ENCODE measurements around the gene NARS2. TPM values are rescaled to one million over a fixed set of nuclear protein-coding genes. Genes with fewer than 3 reads are reported as not detected.

Gene NARS2
- total RNA-seq, 2 donors from 2014 or later, result 18.5 to 18.7 TPM

- H3K9me3 Mint-ChIP-seq, result no peaks in the 10 kb centered on the region
- DNase-seq (ENCODE audit: low spot score in 2 of 2), result no peak
- H3K27ac Mint-ChIP-seq, result no peak overlapping the region
- peaks cover 0 to 6% of the 10 kb centered on the region in 2 donors for H3K36me3 Mint-ChIP-seq
- no peak for ATAC-seq
Measured at GRCh38 chr11:78451371-78452150, 123.1 kb downstream of the NARS2 start.

- no peak for DNase-seq (ENCODE audit: low spot score in 2 of 2)
- Mint-ChIP-seq H3K36me3 (peaks cover 0 to 6% of the 10 kb centered on the region in 2 donors), H3K27ac (no peak overlapping the region), H3K9me3 (no peaks in the 10 kb centered on the region)
- ATAC-seq, result no peak
Measured at GRCh38 chr11:78450866-78451265, 123.8 kb downstream of the NARS2 start.

- Mint-ChIP-seq H3K27ac (no peak overlapping the region), H3K9me3 (no peaks in the 10 kb centered on the region), H3K36me3 (peaks cover 0 to 2% of the 10 kb centered on the region in 2 donors)
- ATAC-seq, result no peak
- no peak for DNase-seq (ENCODE audit: low spot score in 2 of 2)
Measured at GRCh38 chr11:78449866-78450265, 124.8 kb downstream of the NARS2 start.

DNA sequence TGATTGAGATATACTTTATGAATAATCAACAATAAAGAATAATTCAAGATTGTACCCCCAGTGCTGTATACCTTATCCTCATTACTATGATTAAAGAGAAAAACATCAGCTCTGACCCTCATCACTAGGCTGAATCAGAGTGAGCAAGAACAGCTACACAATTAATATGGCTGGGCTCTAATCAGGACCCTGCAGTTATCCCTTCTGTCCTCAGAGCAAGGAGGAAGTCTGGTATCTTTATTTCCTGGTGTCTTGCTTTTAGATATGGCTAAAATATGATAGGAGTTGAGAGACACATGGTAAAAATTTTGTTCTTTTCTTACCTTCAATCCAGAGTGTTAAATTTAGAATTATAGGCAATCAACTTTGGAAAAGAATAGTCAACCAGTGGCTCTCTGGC, 128.5 kb downstream of the NARS2 start:
- no peak for ATAC-seq
- H3K9me3 Mint-ChIP-seq, result no peaks in the 10 kb centered on the region
- no peak overlapping the region for H3K27ac Mint-ChIP-seq
- no peak for DNase-seq (ENCODE audit: low spot score in 2 of 2)
- H3K36me3 Mint-ChIP-seq, result no peaks in the 10 kb centered on the region

DNA sequence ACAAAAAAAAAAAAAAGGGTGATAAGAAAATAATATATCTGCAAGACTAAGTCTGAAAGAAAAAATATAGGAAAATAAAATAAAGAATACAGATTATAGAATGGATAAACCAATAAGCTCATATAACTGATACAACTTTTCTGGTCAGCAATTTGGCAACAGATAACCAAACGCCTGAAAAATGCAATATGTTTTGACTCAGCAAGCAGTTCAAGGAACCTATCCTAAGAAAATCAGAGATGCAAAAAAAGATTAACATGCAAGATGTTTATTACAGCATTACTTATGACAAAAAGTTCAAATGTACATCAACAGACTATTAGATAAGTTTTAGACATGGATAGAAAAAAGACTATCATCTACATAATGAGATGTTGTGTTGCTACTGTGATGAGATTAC, 129.9 kb downstream of the NARS2 start:
- no peak overlapping the region for H3K27ac Mint-ChIP-seq
- no peaks in the 10 kb centered on the region for H3K36me3 Mint-ChIP-seq
- no peaks in the 10 kb centered on the region for H3K9me3 Mint-ChIP-seq
- DNase-seq (ENCODE audit: low spot score in 2 of 2) (no peak), ATAC-seq (no peak)

DNA sequence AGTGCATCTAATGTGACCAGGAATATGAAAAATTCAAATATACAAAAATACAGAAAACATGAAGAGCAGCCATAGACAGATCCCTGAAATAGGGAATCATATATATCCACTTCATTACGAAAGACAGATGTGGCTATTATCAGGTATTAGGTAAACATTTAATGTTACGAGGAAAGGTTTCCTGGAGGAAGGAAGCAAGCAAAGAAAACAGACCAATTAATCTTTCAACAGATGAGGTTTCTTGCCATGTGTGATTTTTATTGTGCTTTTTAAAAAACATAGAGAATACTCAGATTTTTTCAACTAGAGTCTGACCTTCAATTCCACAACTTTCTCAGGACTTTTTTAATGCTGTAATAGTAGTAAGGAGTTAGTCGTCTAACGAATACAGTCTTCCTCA, 132.7 kb downstream of the NARS2 start:
- DNase-seq (ENCODE audit: low spot score in 2 of 2), result no peak
- no peaks in the 10 kb centered on the region for H3K9me3 Mint-ChIP-seq
- H3K36me3 Mint-ChIP-seq, result no peaks in the 10 kb centered on the region
- H3K27ac Mint-ChIP-seq, result no peak overlapping the region
- ATAC-seq, result no peak

GRCh38 chr11:78438298-78438975, 136.2 kb downstream of the NARS2 start:
- no peak for DNase-seq (ENCODE audit: low spot score in 2 of 2)
- H3K9me3 Mint-ChIP-seq, result no peaks in the 10 kb centered on the region
- H3K27ac Mint-ChIP-seq, result no peak overlapping the region
- ATAC-seq, result no peak
- no peaks in the 10 kb centered on the region for H3K36me3 Mint-ChIP-seq

DNA sequence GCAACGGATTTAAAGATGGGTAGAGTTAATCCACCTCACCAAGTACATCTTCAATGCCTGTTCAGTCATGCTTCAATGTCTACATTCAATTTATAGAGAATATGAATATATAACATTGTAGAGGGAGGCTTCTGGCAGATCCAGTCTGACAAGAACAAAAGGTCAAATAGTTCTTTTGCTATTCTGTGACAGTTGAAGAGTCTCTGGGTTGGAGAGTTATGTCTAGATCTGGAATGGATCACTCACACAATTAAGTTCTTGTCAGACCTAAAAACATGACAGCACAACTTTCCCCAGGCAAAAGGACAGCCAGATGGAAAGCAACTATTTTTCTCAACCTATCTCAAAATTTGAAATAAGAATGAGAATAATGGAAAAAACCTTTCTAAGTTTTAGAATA, 141.7 kb downstream of the NARS2 start:
- ATAC-seq (no peak), DNase-seq (ENCODE audit: low spot score in 2 of 2) (no peak)
- H3K27ac Mint-ChIP-seq, result no peak overlapping the region
- no peaks in the 10 kb centered on the region for H3K36me3 Mint-ChIP-seq
- H3K9me3 Mint-ChIP-seq, result no peaks in the 10 kb centered on the region

DNA sequence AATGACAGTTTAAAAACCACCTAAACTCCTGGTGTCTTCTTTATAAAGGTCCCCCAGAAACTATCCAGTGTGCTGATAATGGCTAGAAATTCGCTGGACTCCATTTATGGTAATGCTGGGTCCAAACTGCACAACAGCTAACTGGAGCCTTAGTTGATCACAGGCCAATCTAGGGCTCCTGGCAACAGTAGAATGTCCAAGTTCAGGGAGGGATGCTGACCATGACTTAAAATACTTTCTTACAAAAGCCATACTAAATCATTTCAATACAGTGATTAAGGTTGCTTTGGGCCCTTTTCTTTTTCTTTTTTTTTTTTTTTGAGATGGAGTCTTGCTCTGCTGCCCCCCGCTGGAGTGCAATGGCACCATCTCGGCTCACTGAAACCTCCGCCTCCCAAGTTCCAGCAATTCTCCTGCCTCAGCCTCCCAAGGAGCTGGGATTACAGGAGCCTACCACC, 142.6 kb downstream of the NARS2 start:
- DNase-seq (ENCODE audit: low spot score in 2 of 2) (no peak), ATAC-seq (no peak)
- no peaks in the 10 kb centered on the region for H3K36me3 Mint-ChIP-seq
- H3K9me3 Mint-ChIP-seq, result no peaks in the 10 kb centered on the region
- no peak overlapping the region for H3K27ac Mint-ChIP-seq

GRCh38 chr11:78429660-78430059, 145.0 kb downstream of the NARS2 start:
- no peaks in the 10 kb centered on the region for H3K36me3 Mint-ChIP-seq
- no peak for DNase-seq (ENCODE audit: low spot score in 2 of 2)
- peak; percentile 18 to 60 for ATAC-seq
- H3K27ac Mint-ChIP-seq, result no peak overlapping the region
- H3K9me3 Mint-ChIP-seq, result no peaks in the 10 kb centered on the region

- ATAC-seq (no peak), DNase-seq (ENCODE audit: low spot score in 2 of 2) (no peak)
- Mint-ChIP-seq H3K27ac (no peak overlapping the region), H3K36me3 (no peaks in the 10 kb centered on the region), H3K9me3 (no peaks in the 10 kb centered on the region)
Measured at GRCh38 chr11:78429209-78429608, 145.5 kb downstream of the NARS2 start.

GRCh38 chr11:78428773-78429172, 145.9 kb downstream of the NARS2 start:
- Mint-ChIP-seq H3K9me3 (no peaks in the 10 kb centered on the region), H3K36me3 (no peaks in the 10 kb centered on the region), H3K27ac (no peak overlapping the region)
- ATAC-seq (no peak), DNase-seq (ENCODE audit: low spot score in 2 of 2) (no peak)

DNA sequence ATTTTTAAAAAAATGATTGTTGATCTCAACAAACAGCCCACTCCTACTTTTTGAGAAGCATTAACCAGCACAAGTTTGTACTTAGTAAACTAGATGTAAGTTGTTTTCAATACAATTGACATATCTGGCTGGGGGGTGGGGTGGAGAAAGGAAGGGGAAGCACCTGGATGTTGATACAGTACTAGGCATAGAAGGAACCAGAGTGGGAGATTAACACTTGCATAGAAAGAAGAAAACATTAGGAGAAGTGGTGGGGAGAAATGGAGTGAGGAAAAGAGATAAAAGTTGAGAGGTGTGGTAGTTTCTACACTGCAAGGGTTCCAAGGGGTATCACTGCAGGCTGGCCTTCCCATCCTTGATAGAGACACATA, 146.4 kb downstream of the NARS2 start:
- H3K9me3 Mint-ChIP-seq, result no peaks in the 10 kb centered on the region
- H3K36me3 Mint-ChIP-seq, result no peaks in the 10 kb centered on the region
- H3K27ac Mint-ChIP-seq, result no peak overlapping the region
- DNase-seq (ENCODE audit: low spot score in 2 of 2) (no peak), ATAC-seq (no peak)

DNA sequence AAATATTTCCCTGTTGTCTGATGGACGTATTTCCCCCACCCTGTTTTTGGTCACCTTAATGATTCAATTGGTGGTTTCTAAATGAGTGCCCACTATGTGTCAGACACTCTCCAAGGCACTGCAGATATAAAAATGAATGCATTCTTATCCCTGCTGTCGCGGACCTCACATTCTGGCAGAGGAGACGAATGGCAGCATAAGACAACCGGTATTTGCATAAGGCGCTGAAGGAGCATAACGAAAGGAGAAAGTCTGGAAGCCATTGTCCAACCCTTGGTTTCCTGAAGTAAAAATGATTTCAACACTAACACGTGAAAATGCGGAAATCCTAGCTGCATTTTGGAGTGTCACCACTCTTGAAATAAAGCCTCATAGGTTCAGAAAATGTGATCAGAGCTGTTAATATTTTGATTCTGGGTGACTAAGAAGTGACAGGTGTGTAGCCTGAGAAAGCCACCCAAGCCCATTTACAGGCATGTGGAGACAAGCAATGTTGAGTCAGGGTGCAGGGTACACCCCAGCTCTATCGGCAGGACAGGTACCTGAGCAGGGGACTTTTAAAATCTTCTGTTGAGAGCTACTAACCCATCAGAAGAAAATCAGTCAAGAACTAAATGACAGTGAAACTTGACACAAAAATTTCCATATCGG, 146.9 kb downstream of the NARS2 start:
- Mint-ChIP-seq H3K36me3 (no peaks in the 10 kb centered on the region), H3K9me3 (no peaks in the 10 kb centered on the region), H3K27ac (no peak overlapping the region)
- DNase-seq (ENCODE audit: low spot score in 2 of 2) (no peak), ATAC-seq (peak; percentile 77 to 81)

DNA sequence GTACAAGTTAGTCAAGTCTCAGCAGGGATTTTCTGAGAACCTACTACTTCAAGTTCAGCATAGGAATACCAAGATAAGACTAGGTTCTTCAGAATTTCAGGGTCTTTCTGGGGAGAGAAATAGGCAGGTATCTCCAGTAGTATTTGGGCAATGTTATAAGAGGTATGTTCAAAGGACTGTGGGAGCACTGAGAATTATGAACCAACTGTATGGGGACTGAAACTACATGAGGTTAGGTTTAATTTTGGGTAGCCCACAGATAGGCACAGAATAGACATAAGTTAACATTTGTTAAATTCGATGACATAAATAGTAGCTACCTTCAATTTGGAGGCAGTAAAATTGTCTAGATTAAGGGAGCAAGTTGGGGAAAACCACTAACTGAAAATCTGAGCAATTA, 147.8 kb downstream of the NARS2 start:
- no peaks in the 10 kb centered on the region for H3K36me3 Mint-ChIP-seq
- H3K27ac Mint-ChIP-seq, result no peak overlapping the region
- no peaks in the 10 kb centered on the region for H3K9me3 Mint-ChIP-seq
- ATAC-seq, result no peak
- no peak for DNase-seq (ENCODE audit: low spot score in 2 of 2)

GRCh38 chr11:78425399-78426070, 149.1 kb downstream of the NARS2 start:
- Mint-ChIP-seq H3K36me3 (no peaks in the 10 kb centered on the region), H3K9me3 (no peaks in the 10 kb centered on the region), H3K27ac (no peak overlapping the region)
- ATAC-seq (no peak), DNase-seq (ENCODE audit: low spot score in 2 of 2) (no peak)
